ENCODE results near the gene TNNC1. TPM values are rescaled to one million over a fixed set of nuclear protein-coding genes. Genes with fewer than 3 reads are reported as not detected.
A peak's percentile ranks its signal among the peaks of the same experiment; 100 is the strongest.

TNNC1 gene
- total and polyA plus RNA-seq, 2 donors (not counting 3 experiments of a cell fraction or from before 2014, with no cell fraction given) = 0.12 TPM; not detected in 1

- no peak for FAIRE-seq
- Histone ChIP-seq H3K4me2 (ENCODE audit: insufficient read depth, low read length) (no peak overlapping the region), H4K20me1 (replicated peaks; ENCODE audit: control insufficient read depth, extremely low read depth, insufficient read depth, low read length) (no peaks in the 10 kb centered on the region), H3K79me2 (ENCODE audit: control insufficient read depth, insufficient read depth, low read length) (no peaks in the 10 kb centered on the region), H3K9me3 (replicated peaks; ENCODE audit: control insufficient read depth, insufficient read depth, low read length) (no peaks in the 10 kb centered on the region), H2AFZ (ENCODE audit: low read depth, low read length) (no peak overlapping the region), H3K9me1 (replicated peaks; ENCODE audit: control insufficient read depth, extremely low read depth, insufficient read depth, low read length) (no peaks in the 10 kb centered on the region), H3K4me1 (ENCODE audit: control insufficient read depth, extremely low read depth, insufficient read depth, low read length) (peaks cover 5% of the 10 kb centered on the region), H3K36me3 (ENCODE audit: control insufficient read depth in 2 of 2, extremely low read depth in 1 of 2, insufficient read depth in 2 of 2, low read length in 2 of 2) (no peaks in the 10 kb centered on the region), H3K9ac (replicated peaks; ENCODE audit: extremely low read depth, insufficient read depth, low read length) (no peak overlapping the region), H3K4me3 (replicated peaks in 1 of 3; ENCODE audit: insufficient read depth in 1 of 3, low read depth in 1 of 3, low read length in 3 of 3) (no peak overlapping the region), H3K27ac (ENCODE audit: insufficient read depth, low read depth, low read length) (no peak overlapping the region), H3K27me3 (ENCODE audit: control insufficient read depth in 2 of 2, insufficient read depth in 2 of 2, low read length in 2 of 2) (no peaks in the 10 kb centered on the region)
- CTCF ChIA-PET = interaction anchor here (0.7 to 7.2 kb wide), 11 partner anchors 9 to 214 kb away, joined by 3 to 243 read pairs (median 7); partner anchors contain the start of gene WDR82
- TF ChIP-seq MYC (IDR thresholded peaks at IDR 0.05; ENCODE audit: low read depth, low read length) = no peak
- peak in 1 of 2 donors; percentile 1 for TF ChIP-seq CTCF (IDR thresholded peaks at IDR 0.05; ENCODE audit: extremely low read depth in 1 of 2, insufficient read depth in 1 of 2, low read depth in 1 of 2, low read length in 2 of 2)
- dilution Hi-C loops (cut with MboI; ENCODE audit: extremely low pct_ligation_motif_present, low sequenced_read_pairs) = no loop called here
- no peak for DNase-seq (ENCODE audit: low read depth, low spot score)
- intact Hi-C loops (cut with micrococcal nuclease) = loop anchor here (5.0 kb wide), 1 partner anchor 209 kb away; the partner anchor contains the start of gene TWF2
- POLR2A ChIA-PET = no interaction called here
- BruUV-seq (replicated peaks) = no TSS peak
Observed at GRCh38 chr3:52446042-52446441, 7.8 kb downstream of the TNNC1 start.

- no TSS peak for BruUV-seq (replicated peaks)
- H3K79me2 ChIP-seq (ENCODE audit: control insufficient read depth, insufficient read depth, low read length) = no peaks in the 10 kb centered on the region
- H3K9ac ChIP-seq (replicated peaks; ENCODE audit: extremely low read depth, insufficient read depth, low read length) = no peak within 1 kb of the TSS
- no peaks in the 10 kb centered on the region for H3K9me3 ChIP-seq (replicated peaks; ENCODE audit: control insufficient read depth, insufficient read depth, low read length)
- H3K27me3 ChIP-seq (ENCODE audit: control insufficient read depth in 2 of 2, insufficient read depth in 2 of 2, low read length in 2 of 2) = no peaks in the 10 kb centered on the region
- TF ChIP-seq MYC (IDR thresholded peaks at IDR 0.05; ENCODE audit: low read depth, low read length) (no peak), POLR2AphosphoS5 (IDR thresholded peaks at IDR 0.05; ENCODE audit: insufficient read depth, low read depth, low read length) (peak; percentile 33), CTCF (IDR thresholded peaks at IDR 0.05; ENCODE audit: extremely low read depth in 1 of 2, insufficient read depth in 1 of 2, low read depth in 1 of 2, low read length in 2 of 2) (peak; percentile 50 to 81), JUN (IDR thresholded peaks at IDR 0.05; ENCODE audit: borderline replicate concordance, insufficient read depth, insufficient read length, low read depth) (no peak), POLR2A (IDR thresholded peaks at IDR 0.05; ENCODE audit: low read depth, low read length) (peak; percentile 47)
- peak; percentile 69 for DNase-seq (ENCODE audit: low read depth, low spot score)
- peaks cover 5% of the 10 kb centered on the region for H3K4me1 ChIP-seq (ENCODE audit: control insufficient read depth, extremely low read depth, insufficient read depth, low read length)
- ChIA-PET CTCF (interaction anchor here (1.5 to 7.2 kb wide), 5 partner anchors 8 to 186 kb away, joined by 4 to 243 read pairs (median 26); no protein-coding TSS in a partner anchor), POLR2A (interaction anchor here (0.9 kb wide), 1 partner anchor 47 kb away, joined by 9 read pairs; no protein-coding TSS in a partner anchor)
- H3K9me1 ChIP-seq (replicated peaks; ENCODE audit: control insufficient read depth, extremely low read depth, insufficient read depth, low read length) = no peaks in the 10 kb centered on the region
- H2AFZ ChIP-seq (ENCODE audit: low read depth, low read length) = no peak within 1 kb of the TSS
- peaks cover 0 to 4% of the 10 kb centered on the region in 2 experiments for H3K36me3 ChIP-seq (ENCODE audit: control insufficient read depth in 2 of 2, extremely low read depth in 1 of 2, insufficient read depth in 2 of 2, low read length in 2 of 2)
- dilution Hi-C loops (cut with MboI; ENCODE audit: extremely low pct_ligation_motif_present, low sequenced_read_pairs) (no loop called here), intact Hi-C loops (cut with micrococcal nuclease) (loop anchor here (5.0 kb wide), 1 partner anchor 208 kb away; the partner anchor contains the start of gene TWF2)
- H4K20me1 ChIP-seq (replicated peaks; ENCODE audit: control insufficient read depth, extremely low read depth, insufficient read depth, low read length) = no peaks in the 10 kb centered on the region
- H3K4me3 ChIP-seq (replicated peaks in 1 of 3; ENCODE audit: insufficient read depth in 1 of 3, low read depth in 1 of 3, low read length in 3 of 3) = peak within 1 kb of the TSS in 1 of 3 experiments; percentile 31
- H3K4me2 ChIP-seq (ENCODE audit: insufficient read depth, low read length) = no peak within 1 kb of the TSS
- H3K27ac ChIP-seq (ENCODE audit: insufficient read depth, low read depth, low read length) = no peak within 1 kb of the TSS
- peak; percentile 94 for FAIRE-seq
Observed at GRCh38 chr3:52444860-52445793, 8.7 kb downstream of the TNNC1 start, which contains the start of gene SEMA3G. Gene SEMA3G, minus strand, starts transcription at chr3:52445103. Its CDS starts 76 bp downstream, at chr3:52445027.

Data from endothelial cell of umbilical vein (primary cell).